Left lung (tissue), 10 donors: ENCODE measurements around the gene CD3E. TPM values are rescaled to one million over a fixed set of nuclear protein-coding genes. Genes with fewer than 3 reads are reported as not detected.

Experiments
- ATAC-seq: fragments of 200-7000 bp; cut with Tn5 transposase; one replicate; pipeline ENCODE4 v1.9.1; 2020; ENCODE audit warnings: moderate library complexity
- DNase-seq, 4 donors: peaks; one replicate each; pipeline ENCODE4 v3.0.0-alpha.2; 2013 to 2020
- H3K27ac ChIP-seq, 2 donors: fragments of 200-600 bp; sonication (generic) in 1 of 2; one replicate each; pipeline versions ENCODE4 v1.5.0 to v1.8.0; 2020 to 2021
- H3K27me3 ChIP-seq, 2 donors: fragments of 200-600 bp; sonication (generic) in 1 of 2; one replicate each; pipeline versions ENCODE4 v1.5.0 to v1.8.0; 2020 to 2021
- H3K36me3 ChIP-seq, 2 donors: fragments of 200-600 bp; sonication (generic) in 1 of 2; one replicate each; pipeline versions ENCODE4 v1.5.0 to v1.8.0; 2020 to 2021
- H3K4me1 ChIP-seq, 2 donors: fragments of 200-600 bp; one replicate each; pipeline ENCODE4 v1.8.0; 2021
- H3K4me3 ChIP-seq, 2 donors: fragments of 200-600 bp; sonication (generic) in 1 of 2; one replicate each; pipeline versions ENCODE4 v1.5.0 to v1.8.0; 2020 to 2021; ENCODE audit warnings: mild to moderate bottlenecking in 1 of 2
- H3K9me3 ChIP-seq, 2 donors: fragments of 200-600 bp; sonication (generic) in 1 of 2; one replicate each; pipeline versions ENCODE4 v1.5.0 to v1.8.0; 2020 to 2021
- CTCF ChIP-seq, 2 donors: fragments of 200-600 bp; sonication (generic) in 1 of 2; IDR thresholded peaks; one replicate each; pipeline versions ENCODE4 v1.5.0 to v1.8.0; 2021; ENCODE audit warnings: antibody characterized with exemption in 2 of 2
- intact Hi-C, 2 donors: fragments of 100-400 bp; cut with DNase I; formaldehyde crosslinking; loops; one replicate each; pipeline versions ENCODE4 v1.11.2 to v1.14.2; 2022
- polyA plus RNA-seq, 6 donors: library from polyadenylated mRNA; unstranded; fragments of 120-200 nt; gene quantifications; one replicate each; pipeline ENCODE4 v1.2.1, GENCODE V29; 2013; ENCODE audit not compliant: insufficient read length in 6 of 6
- total RNA-seq, 2 donors: library from RNA; stranded (reverse); fragmentation: NEBNext Ultra II Directional; extraction: Animal tissue kit (Norgen Biotek cat#: 25700); gene quantifications; one replicate each; pipeline ENCODE4 v1.2.1, GENCODE V29; 2021
- donor health status: DM: no; HTN: yes; CAD: no.
- donor health status: DM: no; HTN: no; CAD: no.

Gene CD3E
- total and polyA plus RNA-seq, 8 donors: 0.95 to 10.5 (median 2.1) TPM

GRCh38 chr11:118312328-118312727, 7.8 kb downstream of the CD3E start:
- no peak for ATAC-seq
- intact Hi-C loops: no loop called here

GRCh38 chr11:118313242-118313641, 8.7 kb downstream of the CD3E start:
- ATAC-seq: no peak

More at GRCh38 chr11:118312328-118312727, 7.8 kb downstream of the CD3E start:
- no peak for DNase-seq
- Histone ChIP-seq H3K27me3 (peaks cover 0 to 16% of the 10 kb centered on the region in 2 donors), H3K27ac (no peak overlapping the region), H3K4me1 (peaks cover 21 to 25% of the 10 kb centered on the region in 2 donors), H3K4me3 (no peak overlapping the region), H3K9me3 (no peaks in the 10 kb centered on the region), H3K36me3 (no peaks in the 10 kb centered on the region)
- no peak for TF ChIP-seq CTCF (IDR thresholded peaks at IDR 0.05)

GRCh38 chr11:118314988-118315411, 10.5 kb downstream of the CD3E start:
- no peaks in the 10 kb centered on the region for H3K9me3 ChIP-seq
- intact Hi-C loops: no loop called here
- H3K4me1 ChIP-seq: peaks cover 33 to 51% of the 10 kb centered on the region in 2 donors
- H3K4me3 ChIP-seq: no peak overlapping the region
- H3K36me3 ChIP-seq: no peaks in the 10 kb centered on the region
- DNase-seq (peak in 1 of 4 donors; percentile 21), ATAC-seq (peak; percentile 31)
- H3K27ac ChIP-seq: peak overlapping the region in 1 of 2 donors; percentile 11
- TF ChIP-seq CTCF (IDR thresholded peaks at IDR 0.05): no peak
- peaks cover 0 to 16% of the 10 kb centered on the region in 2 donors for H3K27me3 ChIP-seq

More at GRCh38 chr11:118313242-118313641, 8.7 kb downstream of the CD3E start:
- H3K27ac ChIP-seq: no peak overlapping the region
- intact Hi-C loops: no loop called here
- H3K4me1 ChIP-seq: peaks cover 26 to 34% of the 10 kb centered on the region in 2 donors
- no peak for DNase-seq
- TF ChIP-seq CTCF (IDR thresholded peaks at IDR 0.05): no peak
- no peaks in the 10 kb centered on the region for H3K9me3 ChIP-seq
- no peak overlapping the region for H3K4me3 ChIP-seq
- H3K36me3 ChIP-seq: no peaks in the 10 kb centered on the region
- H3K27me3 ChIP-seq: peaks cover 0 to 16% of the 10 kb centered on the region in 2 donors

GRCh38 chr11:118318124-118318523, 13.6 kb downstream of the CD3E start:
- Histone ChIP-seq H3K4me1 (peaks cover 33 to 65% of the 10 kb centered on the region in 2 donors), H3K9me3 (no peaks in the 10 kb centered on the region), H3K27ac (peak overlapping the region in 1 of 2 donors; percentile 59), H3K36me3 (no peaks in the 10 kb centered on the region), H3K4me3 (no peak overlapping the region), H3K27me3 (peaks cover 0 to 12% of the 10 kb centered on the region in 2 donors)
- DNase-seq (no peak), ATAC-seq (no peak)
- intact Hi-C loops: no loop called here
- no peak for TF ChIP-seq CTCF (IDR thresholded peaks at IDR 0.05)

GRCh38 chr11:118318581-118319336, 14.2 kb downstream of the CD3E start:
- intact Hi-C loops: no loop called here
- Histone ChIP-seq H3K9me3 (no peaks in the 10 kb centered on the region), H3K4me3 (no peak overlapping the region), H3K4me1 (peaks cover 33 to 65% of the 10 kb centered on the region in 2 donors), H3K27ac (peak overlapping the region; percentile 39 to 59), H3K36me3 (no peaks in the 10 kb centered on the region), H3K27me3 (peaks cover 0 to 5% of the 10 kb centered on the region in 2 donors)
- no peak for DNase-seq
- ATAC-seq: peak; percentile 28
- TF ChIP-seq CTCF (IDR thresholded peaks at IDR 0.05): no peak
